RWPE2 (cell line): ENCODE data around the gene NAMPT.
A peak's percentile ranks its signal among the peaks of the same experiment; 100 is the strongest.

Experiments
- ATAC-seq: fragments of 200-7000 bp; cut with Tn5 transposase; 3 replicates; pipeline ENCODE4 v1.9.1; 2021; ENCODE audit warnings: low read depth
- DNase-seq: peaks from one replicate; pipeline ENCODE4 v3.0.0-alpha.2; 2020; ENCODE audit warnings: low spot score
- H3K27ac ChIP-seq: fragments of 450-650 bp; 2 replicates; pipeline ENCODE4 v1.5.1; 2017; ENCODE audit warnings: mild to moderate bottlenecking; ENCODE audit not compliant: poor library complexity, severe bottlenecking
- H3K27me3 ChIP-seq: fragments of 250-450 bp; sonication (Bioruptor Pico); 2 replicates; pipeline ENCODE4 v1.5.1; 2021; ENCODE audit warnings: mild to moderate bottlenecking, moderate library complexity; ENCODE audit not compliant: insufficient read depth, poor library complexity, severe bottlenecking
- H3K36me3 ChIP-seq: fragments of 250-450 bp; sonication (Bioruptor Pico); 2 replicates; pipeline ENCODE4 v1.5.1; 2020; ENCODE audit warnings: low read depth, mild to moderate bottlenecking, moderate library complexity
- H3K4me1 ChIP-seq: fragments of 250-450 bp; sonication (Bioruptor Pico); 2 replicates; pipeline ENCODE4 v1.5.1; 2021; ENCODE audit warnings: mild to moderate bottlenecking, moderate library complexity; ENCODE audit not compliant: insufficient read depth, poor library complexity, severe bottlenecking
- H3K4me3 ChIP-seq: fragments of 250-450 bp; sonication (Bioruptor Pico); 2 replicates; pipeline ENCODE4 v1.5.1; 2021; ENCODE audit warnings: mild to moderate bottlenecking, moderate library complexity; ENCODE audit not compliant: severe bottlenecking
- H3K9me3 ChIP-seq: fragments of 250-450 bp; sonication (Bioruptor Pico); 2 replicates; pipeline ENCODE4 v1.5.1; 2021; ENCODE audit warnings: mild to moderate bottlenecking, moderate library complexity; ENCODE audit not compliant: severe bottlenecking
- CTCF ChIP-seq: fragments of 450-650 bp; IDR thresholded peaks from one replicate; pipeline ENCODE4 v1.5.1; 2017; ENCODE audit warnings: mild to moderate bottlenecking, moderate library complexity; ENCODE audit not compliant: poor library complexity, severe bottlenecking

The NAMPT gene

GRCh38 chr7:106313456-106313901, 28.7 kb upstream of the NAMPT start:
- no peaks in the 10 kb centered on the region for H3K36me3 ChIP-seq
- no peaks in the 10 kb centered on the region for H3K27me3 ChIP-seq
- peak overlapping the region; percentile 81 for H3K27ac ChIP-seq
- H3K4me1 ChIP-seq = peaks cover 23% of the 10 kb centered on the region
- H3K4me3 ChIP-seq = no peak overlapping the region
- H3K9me3 ChIP-seq = no peaks in the 10 kb centered on the region
- TF ChIP-seq CTCF = no peak
- DNase-seq = no peak
- peak; percentile 92 for ATAC-seq

- DNase-seq (no peak), ATAC-seq (no peak)
- Histone ChIP-seq H3K27me3 (no peaks in the 10 kb centered on the region), H3K27ac (peak overlapping the region; percentile 81), H3K4me3 (no peak overlapping the region), H3K4me1 (peaks cover 23% of the 10 kb centered on the region), H3K9me3 (no peaks in the 10 kb centered on the region), H3K36me3 (no peaks in the 10 kb centered on the region)
- no peak for TF ChIP-seq CTCF
Observed at GRCh38 chr7:106312906-106313305, 28.1 kb upstream of the NAMPT start.

- ATAC-seq = peak; percentile 67
- Histone ChIP-seq H3K9me3 (no peaks in the 10 kb centered on the region), H3K27me3 (no peaks in the 10 kb centered on the region), H3K36me3 (no peaks in the 10 kb centered on the region), H3K27ac (peak overlapping the region; percentile 81), H3K4me3 (no peak overlapping the region), H3K4me1 (peaks cover 23% of the 10 kb centered on the region)
- no peak for TF ChIP-seq CTCF
- DNase-seq = no peak
Observed at GRCh38 chr7:106312099-106312871, 27.5 kb upstream of the NAMPT start.

- no peak for ATAC-seq
Observed at GRCh38 chr7:106309362-106309761, 24.6 kb upstream of the NAMPT start.

More at GRCh38 chr7:106309362-106309761, 24.6 kb upstream of the NAMPT start:
- Histone ChIP-seq H3K36me3 (no peaks in the 10 kb centered on the region), H3K4me1 (peaks cover 23% of the 10 kb centered on the region), H3K27me3 (no peaks in the 10 kb centered on the region), H3K9me3 (no peaks in the 10 kb centered on the region), H3K4me3 (no peak overlapping the region), H3K27ac (no peak overlapping the region)
- TF ChIP-seq CTCF = no peak
- DNase-seq = no peak
